ENCODE results near the gene GPR137.
A peak's percentile ranks its signal among the peaks of the same experiment; 100 is the strongest.

DNA sequence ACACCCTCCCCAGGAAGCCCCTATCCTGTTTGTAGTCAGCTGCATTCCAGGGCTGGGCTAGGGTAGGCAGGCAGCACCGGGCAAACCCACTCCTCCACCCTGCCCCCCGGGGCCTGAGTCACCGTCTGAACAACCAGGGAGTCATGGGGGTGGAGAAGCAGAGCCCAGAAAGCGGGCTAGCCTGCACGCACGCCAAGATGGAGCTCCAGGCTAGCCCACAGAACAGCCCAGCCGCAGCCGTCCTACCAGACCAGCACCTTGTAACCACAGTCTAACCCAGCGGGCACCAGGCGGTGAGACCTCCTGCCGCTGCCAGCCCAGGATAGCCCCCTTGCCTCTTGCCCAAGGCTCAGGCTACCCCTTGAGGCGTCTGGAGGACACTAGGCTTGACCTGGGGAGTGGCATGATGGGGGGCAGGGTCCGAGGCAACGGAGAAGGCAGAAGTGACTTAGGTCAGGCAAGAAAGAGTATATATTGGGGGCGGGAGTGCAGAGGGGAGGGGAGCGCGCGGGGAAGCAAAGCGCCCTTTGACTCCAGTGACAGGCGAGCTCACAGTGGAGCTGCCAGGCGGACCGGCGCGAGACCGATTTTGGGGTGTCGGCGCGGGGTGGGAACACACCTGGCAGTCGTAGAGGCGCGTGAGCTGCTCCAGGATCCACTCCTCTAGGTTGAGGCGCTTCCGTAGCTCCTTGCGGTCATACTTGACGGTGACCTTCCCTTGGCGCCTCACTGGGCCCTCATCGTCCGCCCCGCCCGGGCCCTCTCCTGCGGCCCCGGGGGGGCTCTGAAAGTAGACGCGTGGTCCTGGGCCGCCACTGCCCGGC is 39.6 kb upstream of the GPR137 start:
- TF ChIP-seq POLR2A (IDR thresholded peaks at IDR 0.05) (peak; percentile 68), POLR2AphosphoS5 (IDR thresholded peaks at IDR 0.05) (peak in 2 of 3 donors; percentile 17 to 58), EP300 (IDR thresholded peaks at IDR 0.05; ENCODE audit: low read depth) (no peak)
- TF ChIP-seq, protein P1, sequence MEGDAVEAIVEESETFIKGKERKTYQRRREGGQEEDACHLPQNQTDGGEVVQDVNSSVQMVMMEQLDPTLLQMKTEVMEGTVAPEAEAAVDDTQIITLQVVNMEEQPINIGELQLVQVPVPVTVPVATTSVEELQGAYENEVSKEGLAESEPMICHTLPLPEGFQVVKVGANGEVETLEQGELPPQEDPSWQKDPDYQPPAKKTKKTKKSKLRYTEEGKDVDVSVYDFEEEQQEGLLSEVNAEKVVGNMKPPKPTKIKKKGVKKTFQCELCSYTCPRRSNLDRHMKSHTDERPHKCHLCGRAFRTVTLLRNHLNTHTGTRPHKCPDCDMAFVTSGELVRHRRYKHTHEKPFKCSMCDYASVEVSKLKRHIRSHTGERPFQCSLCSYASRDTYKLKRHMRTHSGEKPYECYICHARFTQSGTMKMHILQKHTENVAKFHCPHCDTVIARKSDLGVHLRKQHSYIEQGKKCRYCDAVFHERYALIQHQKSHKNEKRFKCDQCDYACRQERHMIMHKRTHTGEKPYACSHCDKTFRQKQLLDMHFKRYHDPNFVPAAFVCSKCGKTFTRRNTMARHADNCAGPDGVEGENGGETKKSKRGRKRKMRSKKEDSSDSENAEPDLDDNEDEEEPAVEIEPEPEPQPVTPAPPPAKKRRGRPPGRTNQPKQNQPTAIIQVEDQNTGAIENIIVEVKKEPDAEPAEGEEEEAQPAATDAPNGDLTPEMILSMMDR (IDR thresholded peaks at IDR 0.05) = peak in 2 of 5 experiments; percentile 13 to 21

Data from transverse colon (tissue), 4 donors.